Gastroesophageal sphincter (tissue), 4 donors: ENCODE measurements around the gene ALDH1A1. TPM values are rescaled to one million over a fixed set of nuclear protein-coding genes. Genes with fewer than 3 reads are reported as not detected.
A peak's percentile ranks its signal among the peaks of the same experiment; 100 is the strongest.

Experiments
- ATAC-seq: fragments of 150-250 bp; one replicate; pipeline ENCODE4 v1.9.1; 2016; ENCODE audit warnings: mild to moderate bottlenecking, moderate library complexity
- H3K27ac ChIP-seq, 4 donors: fragments of 200-600 bp; sonication (generic) in 3 of 4; 1 replicate in 3 of 4; 2 replicates in 1 of 4; pipeline ENCODE4 v1.5.1; 2016 to 2019
- H3K27me3 ChIP-seq: fragments of 200-600 bp; sonication (generic); one replicate; pipeline ENCODE4 v1.5.1; 2019
- H3K36me3 ChIP-seq, 2 donors: fragments of 200-600 bp; sonication (generic); one replicate each; pipeline ENCODE4 v1.5.1; 2019; ENCODE audit warnings: control low read depth in 1 of 2
- H3K4me1 ChIP-seq, 3 donors: fragments of 200-600 bp; sonication (generic); 1 replicate in 2 of 3; 2 replicates in 1 of 3; pipeline ENCODE4 v1.5.1; 2016 to 2019; ENCODE audit warnings: control low read depth in 2 of 3
- H3K4me3 ChIP-seq, 2 donors: fragments of 200-600 bp; sonication (generic); one replicate each; pipeline ENCODE4 v1.5.1; 2019; ENCODE audit warnings: mild to moderate bottlenecking in 1 of 2, moderate library complexity in 1 of 2
- H3K9me3 ChIP-seq, 3 donors: fragments of 200-600 bp; sonication (generic); one replicate each; pipeline ENCODE4 v1.5.1; 2017 to 2019; ENCODE audit warnings: control low read depth in 2 of 3
- CTCF ChIP-seq, 4 experiments: fragments of 200-600 bp in 2 of 4; fragments of 450-650 bp in 2 of 4; sonication (generic) in 1 of 4; IDR thresholded peaks; one replicate each; pipeline ENCODE4 v1.5.1; 2017 to 2019; ENCODE audit warnings: antibody characterized with exemption in 4 of 4, mild to moderate bottlenecking in 2 of 4, moderate library complexity in 2 of 4
- EP300 ChIP-seq: sonication (generic); formaldehyde crosslinking; IDR thresholded peaks from one replicate; pipeline ENCODE4 v1.6.1; 2017; ENCODE audit warnings: antibody characterized with exemption, mild to moderate bottlenecking
- POLR2A ChIP-seq, 2 donors: fragments of 450-650 bp; IDR thresholded peaks; one replicate each; pipeline ENCODE4 v1.6.1; 2017; ENCODE audit warnings: antibody characterized with exemption in 2 of 2, mild to moderate bottlenecking in 2 of 2, moderate library complexity in 1 of 2
- POLR2AphosphoS5 ChIP-seq: sonication (generic); formaldehyde crosslinking; IDR thresholded peaks from one replicate; pipeline ENCODE4 v1.6.1; 2017; ENCODE audit warnings: antibody characterized with exemption
- WGBS, 2 donors: methylation state at CpG; one replicate each; pipeline ENCODE4 v1.1.5; 2018; ENCODE audit warnings: low coverage in 1 of 2; 5-methylcytosine and 5-hydroxymethylcytosine counted together
- total RNA-seq, 4 donors: library from RNA; depleted of rRNA; stranded (reverse); fragments of >200 nt; gene quantifications; one replicate each; pipeline ENCODE4 v1.1.0, GENCODE V29; 2016

ALDH1A1 gene
- total RNA-seq, 4 donors from 2014 or later: 49.2 to 118 (median 83.9) TPM

- Histone ChIP-seq H3K4me1 (peaks cover 0 to 7% (median 0%) of the 10 kb centered on the region in 3 donors), H3K4me3 (no peak overlapping the region), H3K9me3 (no peaks in the 10 kb centered on the region), H3K36me3 (no peaks in the 10 kb centered on the region), H3K27ac (no peak overlapping the region), H3K27me3 (no peaks in the 10 kb centered on the region)
- 50 to 69% methylated on average over 2 of the region's 2 CpGs for whole genome bisulfite sequencing, 2 donors
- TF ChIP-seq CTCF (IDR thresholded peaks at IDR 0.05) (no peak), POLR2AphosphoS5 (no peak), POLR2A (IDR thresholded peaks at IDR 0.05) (no peak), EP300 (no peak)
- ATAC-seq: no peak
These were observed 48.4 kb downstream of the ALDH1A1 start for GRCh38 chr9:72904267-72905093.

DNA sequence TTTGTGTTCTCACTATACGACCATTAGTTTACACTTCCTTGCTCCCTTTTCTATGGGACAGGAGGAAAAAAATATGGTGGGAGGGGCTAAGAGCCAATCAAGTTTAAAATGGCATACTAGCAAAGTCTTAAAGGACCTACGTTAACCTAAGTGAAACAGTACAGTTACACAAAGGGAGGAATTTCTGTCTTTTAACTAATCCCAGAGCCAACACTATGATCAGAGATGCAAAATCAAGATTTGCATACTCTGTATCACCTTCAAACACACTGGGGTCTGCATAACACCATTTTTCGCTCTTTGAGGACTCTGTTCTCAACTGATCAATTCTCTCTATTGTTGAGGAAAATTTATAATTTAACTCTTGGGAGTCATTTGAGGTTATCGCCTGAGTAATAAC is 49.8 kb downstream of the ALDH1A1 start:
- peaks cover 0 to 21% (median 0%) of the 10 kb centered on the region in 3 donors for H3K4me1 ChIP-seq
- H3K36me3 ChIP-seq: no peaks in the 10 kb centered on the region
- no peak for ATAC-seq
- H3K9me3 ChIP-seq: no peaks in the 10 kb centered on the region
- WGBS, 2 donors: 86 to 94% methylated on average over 4 of the region's 4 CpGs
- no peak overlapping the region for H3K4me3 ChIP-seq
- no peak overlapping the region for H3K27ac ChIP-seq
- no peak for TF ChIP-seq POLR2A (IDR thresholded peaks at IDR 0.05)
- no peaks in the 10 kb centered on the region for H3K27me3 ChIP-seq

- 80 to 100% methylated on average over 1 of the region's 1 CpG for WGBS, 2 donors
- Histone ChIP-seq H3K27ac (no peak overlapping the region), H3K9me3 (no peaks in the 10 kb centered on the region), H3K4me1 (peaks cover 0 to 30% (median 0%) of the 10 kb centered on the region in 3 donors), H3K36me3 (no peaks in the 10 kb centered on the region), H3K4me3 (no peak overlapping the region), H3K27me3 (no peaks in the 10 kb centered on the region)
- TF ChIP-seq POLR2AphosphoS5: no peak
- TF ChIP-seq POLR2A (IDR thresholded peaks at IDR 0.05): no peak
- no peak for TF ChIP-seq CTCF (IDR thresholded peaks at IDR 0.05)
- no peak for TF ChIP-seq EP300
- no peak for ATAC-seq
These were observed 50.6 kb downstream of the ALDH1A1 start for GRCh38 chr9:72902268-72902667.

DNA sequence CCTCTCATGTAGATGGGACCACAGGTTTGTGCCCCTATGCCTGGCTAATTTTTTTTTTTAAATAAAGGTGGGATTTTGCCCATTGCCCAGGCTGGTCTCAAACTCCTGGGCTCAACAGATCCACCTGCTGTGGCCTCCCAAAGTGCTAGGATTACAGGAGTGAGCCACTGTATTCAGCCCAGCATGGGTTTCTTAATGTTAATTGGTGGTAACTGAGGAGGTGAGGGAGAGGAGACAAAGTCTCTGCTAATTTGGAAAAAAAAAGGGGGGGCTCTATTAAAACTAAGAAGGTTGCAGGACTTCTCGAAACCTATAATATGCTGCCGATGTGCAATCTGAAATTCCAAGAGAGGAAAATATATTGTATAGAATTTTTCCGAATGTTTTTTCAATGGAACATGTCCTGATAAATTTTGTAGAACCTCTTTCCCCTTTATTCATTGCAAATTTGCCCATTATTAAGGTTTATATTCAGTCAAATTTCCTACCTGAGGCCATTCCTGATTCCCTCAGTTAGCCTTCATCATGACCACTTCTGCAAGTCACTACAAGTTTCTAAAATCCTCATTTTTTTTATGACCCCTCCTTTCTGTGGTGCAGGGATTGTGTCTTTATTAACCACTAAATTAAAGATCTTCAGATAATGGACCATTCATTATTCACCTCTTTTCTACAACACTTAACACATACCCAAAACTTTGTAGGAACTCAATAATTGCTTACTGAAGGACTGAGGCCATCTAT is 52.9 kb downstream of the ALDH1A1 start:
- Histone ChIP-seq H3K36me3 (no peaks in the 10 kb centered on the region), H3K27ac (no peak overlapping the region), H3K27me3 (no peaks in the 10 kb centered on the region), H3K9me3 (no peaks in the 10 kb centered on the region), H3K4me1 (peaks cover 0 to 26% (median 0%) of the 10 kb centered on the region in 3 donors), H3K4me3 (no peak overlapping the region)
- WGBS, 2 donors: 89 to 94% methylated on average over 3 of the region's 3 CpGs
- TF ChIP-seq EP300 (no peak), POLR2A (IDR thresholded peaks at IDR 0.05) (no peak), CTCF (IDR thresholded peaks at IDR 0.05) (no peak), POLR2AphosphoS5 (no peak)
- no peak for ATAC-seq

GRCh38 chr9:72898784-72899733 is 53.8 kb downstream of the ALDH1A1 start:
- ATAC-seq: no peak

More at GRCh38 chr9:72898784-72899733, 53.8 kb downstream of the ALDH1A1 start:
- 21 to 37% methylated on average over 3 of the region's 4 CpGs for WGBS, 2 donors
- Histone ChIP-seq H3K4me3 (no peak overlapping the region), H3K9me3 (no peaks in the 10 kb centered on the region), H3K36me3 (no peaks in the 10 kb centered on the region), H3K4me1 (peaks cover 0 to 26% (median 0%) of the 10 kb centered on the region in 3 donors), H3K27me3 (no peaks in the 10 kb centered on the region), H3K27ac (peak overlapping the region in 3 of 4 donors; percentile 33 to 50 (median 34))
- TF ChIP-seq CTCF (IDR thresholded peaks at IDR 0.05) (no peak), EP300 (no peak), POLR2A (IDR thresholded peaks at IDR 0.05) (no peak), POLR2AphosphoS5 (no peak)
